K562 (cell line): ENCODE data around the gene KATNB1. TPM values are rescaled to one million over a fixed set of nuclear protein-coding genes. Genes with fewer than 3 reads are reported as not detected.

Source experiments
- GTF2A2 ChIP-seq: IDR thresholded peaks from 2 replicates; pipeline ENCODE4 v1.6.1; 2016; ENCODE audit warnings: mild to moderate bottlenecking, missing genetic modification characterization, missing compliant biosample characterization
- KLF16 ChIP-seq: IDR thresholded peaks from 2 replicates; pipeline ENCODE4 v1.6.1; 2016; ENCODE audit warnings: antibody characterized with exemption
- MGA ChIP-seq: fragments of 450-650 bp; IDR thresholded peaks from 2 replicates; pipeline ENCODE4 v1.6.1; 2016; ENCODE audit warnings: mild to moderate bottlenecking, moderate library complexity
- TSHZ1 ChIP-seq: fragments of 250-450 bp; sonication (Bioruptor Pico); IDR thresholded peaks from 2 replicates; pipeline ENCODE4 v1.4.0; 2020; ENCODE audit warnings: mild to moderate bottlenecking, moderate library complexity
- ZHX1 ChIP-seq: fragments of 150-350 bp; conservative IDR thresholded peaks from 2 replicates; pipeline ENCODE4 v1.6.1; 2014; ENCODE audit warnings: low read length
- polyA plus RNA-seq, 8 experiments: library from polyadenylated mRNA; depleted of rRNA in 4 of 8; stranded (reverse) in 5 of 8; unstranded in 3 of 8; fragments of >200 nt; fragmentation: Nextera tagmentation in 2 of 8; fragmentation: Illumina TruSeq in 1 of 8; extraction: Ambion mirVana in 2 of 8; extraction: Trizol in 1 of 8; gene quantifications; 2 replicates each; pipeline versions ENCODE4 v1.2.1 to v1.2.3, GENCODE V29; 2011 to 2014; ENCODE audit warnings: inconsistent platforms in 1 of 8, missing spikeins in 1 of 8
- total RNA-seq, 7 experiments: library from RNA; depleted of rRNA in 6 of 7; stranded (reverse); fragments of >200 nt in 6 of 7; fragmentation: Illumina TruSeq in 2 of 7; extraction: Trizol in 2 of 7; gene quantifications; 2 replicates each; pipeline versions ENCODE4 v1.2.1 to v1.2.3, GENCODE V29; 2011 to 2021; ENCODE audit warnings: low replicate concordance in 1 of 7

Gene KATNB1
- total and polyA plus RNA-seq, 9 of the 15 experiments (the other 6 are each of a cell fraction or from before 2014, with no cell fraction given): 1.2 to 52.6 (median 21.9) TPM

GRCh38 chr16:57736419-57737351, 1.1 kb downstream of the KATNB1 start (continued):
- 0 out of 2 replicates have a peak, but pooled peaks have one; percentile 59 for TF ChIP-seq MGA
- no peak for TF ChIP-seq TSHZ1 (CRISPR knock-in tag)
- TF ChIP-seq ZHX1: no peak
- no peak for TF ChIP-seq KLF16
- no peak for TF ChIP-seq GTF2A2
